ENCODE measurements around the gene ACTL7A.

GRCh38 chr9:108882052-108882888, 20.2 kb downstream of the ACTL7A start:
- TF ChIP-seq CTCF (IDR thresholded peaks at IDR 0.05) (no peak), POLR2A (IDR thresholded peaks at IDR 0.05) (no peak)
